ENCODE data around the gene LMF1. TPM values are rescaled to one million over a fixed set of nuclear protein-coding genes. Genes with fewer than 3 reads are reported as not detected.

Gene LMF1
- total and polyA plus RNA-seq, 2 experiments from 2014 or later = 18.8 to 41.6 TPM

DNA sequence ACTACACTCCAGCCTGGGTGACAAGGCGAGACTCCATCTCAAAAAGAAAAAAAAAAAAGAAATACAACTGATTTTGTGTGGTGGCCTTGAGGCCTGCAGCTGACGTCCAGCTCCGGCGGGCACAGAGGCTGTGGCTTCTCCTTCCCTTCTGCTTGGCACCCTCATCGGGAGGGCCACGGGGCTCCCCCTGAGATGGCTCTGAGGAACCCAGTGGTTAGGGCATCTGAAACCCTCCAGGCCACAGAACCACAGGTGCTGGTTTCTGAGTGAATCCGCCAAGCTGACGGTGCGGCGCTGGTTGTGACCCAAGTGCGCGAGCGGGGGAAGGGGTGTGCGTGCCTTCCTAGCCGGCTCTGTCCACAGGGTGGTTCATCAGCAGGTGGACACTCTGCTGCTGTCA, 63.4 kb downstream of the LMF1 start:
- Histone ChIP-seq H3K27ac (no peak overlapping the region), H3K4me1 (ENCODE audit: low read depth) (no peaks in the 10 kb centered on the region), H3K36me3 (no peaks in the 10 kb centered on the region), H3K9me3 (ENCODE audit: low read depth) (no peaks in the 10 kb centered on the region), H3K4me3 (no peak overlapping the region), H3K27me3 (no peaks in the 10 kb centered on the region)
- TF ChIP-seq, protein P1, sequence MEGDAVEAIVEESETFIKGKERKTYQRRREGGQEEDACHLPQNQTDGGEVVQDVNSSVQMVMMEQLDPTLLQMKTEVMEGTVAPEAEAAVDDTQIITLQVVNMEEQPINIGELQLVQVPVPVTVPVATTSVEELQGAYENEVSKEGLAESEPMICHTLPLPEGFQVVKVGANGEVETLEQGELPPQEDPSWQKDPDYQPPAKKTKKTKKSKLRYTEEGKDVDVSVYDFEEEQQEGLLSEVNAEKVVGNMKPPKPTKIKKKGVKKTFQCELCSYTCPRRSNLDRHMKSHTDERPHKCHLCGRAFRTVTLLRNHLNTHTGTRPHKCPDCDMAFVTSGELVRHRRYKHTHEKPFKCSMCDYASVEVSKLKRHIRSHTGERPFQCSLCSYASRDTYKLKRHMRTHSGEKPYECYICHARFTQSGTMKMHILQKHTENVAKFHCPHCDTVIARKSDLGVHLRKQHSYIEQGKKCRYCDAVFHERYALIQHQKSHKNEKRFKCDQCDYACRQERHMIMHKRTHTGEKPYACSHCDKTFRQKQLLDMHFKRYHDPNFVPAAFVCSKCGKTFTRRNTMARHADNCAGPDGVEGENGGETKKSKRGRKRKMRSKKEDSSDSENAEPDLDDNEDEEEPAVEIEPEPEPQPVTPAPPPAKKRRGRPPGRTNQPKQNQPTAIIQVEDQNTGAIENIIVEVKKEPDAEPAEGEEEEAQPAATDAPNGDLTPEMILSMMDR (IDR thresholded peaks at IDR 0.05; ENCODE audit: low read depth, low read length) = no peak
- DNase-seq (ENCODE audit: low read depth in 1 of 2, low spot score in 1 of 2) = no peak

DNA sequence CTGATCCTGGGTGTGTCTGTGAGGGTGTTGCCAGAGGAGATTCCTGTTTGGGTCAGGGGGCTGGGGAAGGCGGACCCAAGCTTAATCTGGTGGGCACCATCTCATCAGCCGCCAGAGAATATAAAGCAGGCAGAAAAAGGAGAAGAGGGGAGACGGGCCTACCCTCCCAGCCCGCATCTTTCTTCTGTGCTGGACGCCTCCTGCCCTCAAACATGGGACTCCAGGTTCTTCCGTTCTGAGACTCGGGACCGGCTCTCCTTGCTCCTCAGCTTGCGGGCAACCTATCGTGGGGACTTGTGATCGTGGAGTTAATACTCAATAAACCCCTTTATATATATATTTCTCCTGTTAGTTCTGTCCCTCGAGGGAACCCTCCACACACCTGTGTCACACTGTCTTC, 64.5 kb downstream of the LMF1 start:
- Histone ChIP-seq H3K9me3 (ENCODE audit: low read depth) (no peaks in the 10 kb centered on the region), H3K27ac (no peak overlapping the region), H3K4me3 (no peak overlapping the region), H3K4me1 (ENCODE audit: low read depth) (no peaks in the 10 kb centered on the region), H3K36me3 (no peaks in the 10 kb centered on the region), H3K27me3 (no peaks in the 10 kb centered on the region)
- TF ChIP-seq, protein P1 (IDR thresholded peaks at IDR 0.05; ENCODE audit: low read depth, low read length) = no peak
- no peak for DNase-seq (ENCODE audit: low read depth in 1 of 2, low spot score in 1 of 2)

DNA sequence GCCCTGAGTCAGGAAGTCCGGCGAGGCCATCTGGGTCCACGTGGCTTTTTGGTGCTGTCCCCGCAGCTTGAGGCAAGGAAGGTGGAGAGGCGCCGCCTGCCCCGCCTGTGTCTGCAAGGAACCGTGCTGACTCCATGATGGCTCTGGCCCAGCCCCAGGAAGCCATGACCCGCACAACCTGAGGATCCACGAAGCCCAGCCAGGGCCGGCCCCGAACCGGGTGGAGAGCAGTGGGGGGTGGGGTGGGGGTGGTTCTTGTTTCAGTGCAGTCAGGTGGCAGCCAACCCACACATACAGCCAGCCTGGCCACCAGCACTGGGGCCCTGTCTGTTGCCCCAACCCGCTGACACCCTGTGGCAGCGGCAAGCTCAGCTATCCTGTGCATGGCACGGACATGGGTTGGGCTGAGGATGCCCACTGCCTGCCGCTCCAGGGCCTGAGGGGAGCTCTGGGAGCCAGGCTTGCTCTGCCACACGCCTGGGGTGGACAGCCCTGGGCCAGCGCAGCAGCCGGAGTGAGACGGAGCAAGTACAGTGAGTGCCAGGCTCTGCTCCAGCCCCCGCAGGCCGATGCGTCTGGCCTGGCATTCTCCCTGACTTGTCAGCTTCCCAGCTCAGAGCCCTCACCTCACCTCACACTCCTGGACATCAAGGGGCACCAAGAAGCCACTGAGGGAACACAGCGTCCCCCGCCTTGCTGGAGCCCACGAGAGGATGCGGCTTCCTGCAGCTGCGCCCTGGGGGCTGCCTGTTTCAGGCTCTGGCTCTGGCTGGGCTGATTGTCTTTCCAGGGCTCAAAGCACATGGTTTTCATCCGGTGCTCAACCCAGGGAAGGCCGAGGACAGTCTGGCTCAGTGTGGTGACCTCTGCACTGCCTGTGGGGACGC, 68.8 kb downstream of the LMF1 start:
- no peak overlapping the region for H3K4me3 ChIP-seq
- TF ChIP-seq, protein P1 (IDR thresholded peaks at IDR 0.05; ENCODE audit: low read depth, low read length) = no peak
- H3K4me1 ChIP-seq (ENCODE audit: low read depth) = no peaks in the 10 kb centered on the region
- no peaks in the 10 kb centered on the region for H3K9me3 ChIP-seq (ENCODE audit: low read depth)
- no peaks in the 10 kb centered on the region for H3K36me3 ChIP-seq
- DNase-seq (ENCODE audit: low read depth in 1 of 2, low spot score in 1 of 2) = no peak
- no peaks in the 10 kb centered on the region for H3K27me3 ChIP-seq
- no peak overlapping the region for H3K27ac ChIP-seq

DNA sequence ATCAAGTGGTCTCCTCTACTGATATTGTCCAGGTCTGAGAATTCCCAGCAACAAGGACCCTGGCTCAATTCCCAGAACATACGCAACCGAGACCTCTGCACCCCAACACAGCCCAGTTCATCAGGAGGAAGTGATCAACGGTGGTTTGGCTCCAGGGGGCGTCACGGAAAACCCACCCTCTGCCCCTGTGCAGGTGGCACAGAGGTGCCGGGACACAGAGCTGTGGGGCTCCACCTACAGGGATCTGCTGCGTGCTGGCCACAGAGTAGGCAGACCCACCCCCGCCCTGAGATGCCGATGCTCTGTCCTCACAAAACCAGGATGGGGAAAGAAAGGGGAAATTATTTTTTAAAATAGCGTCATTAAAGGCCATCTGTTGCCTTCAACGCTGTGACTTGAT, 69.6 kb downstream of the LMF1 start:
- no peak overlapping the region for H3K27ac ChIP-seq
- no peak overlapping the region for H3K4me3 ChIP-seq
- no peak for DNase-seq (ENCODE audit: low read depth in 1 of 2, low spot score in 1 of 2)
- no peaks in the 10 kb centered on the region for H3K36me3 ChIP-seq
- H3K27me3 ChIP-seq = no peaks in the 10 kb centered on the region
- H3K9me3 ChIP-seq (ENCODE audit: low read depth) = no peaks in the 10 kb centered on the region
- H3K4me1 ChIP-seq (ENCODE audit: low read depth) = no peaks in the 10 kb centered on the region
- TF ChIP-seq, protein P1 (IDR thresholded peaks at IDR 0.05; ENCODE audit: low read depth, low read length) = no peak

DNA sequence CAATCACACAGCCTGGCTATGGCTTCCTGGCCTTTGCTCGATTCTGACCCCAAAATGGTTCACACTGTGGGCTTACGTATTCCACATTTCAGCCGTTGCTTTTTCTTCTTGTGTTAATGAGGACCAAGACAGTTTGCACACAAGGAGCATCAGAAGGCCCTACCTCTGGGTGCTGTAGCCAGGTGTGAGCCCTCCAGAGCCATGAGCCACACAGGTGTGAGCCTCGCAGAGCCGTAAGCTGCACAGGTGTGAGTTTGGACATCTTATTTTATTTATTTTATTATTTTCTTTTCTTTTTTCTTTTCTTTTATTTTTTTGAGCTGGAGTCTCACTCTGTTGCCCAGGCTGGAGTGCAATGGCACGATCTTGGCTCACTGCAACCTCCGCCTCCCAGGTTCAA, 70.6 kb downstream of the LMF1 start:
- Histone ChIP-seq H3K36me3 (no peaks in the 10 kb centered on the region), H3K27me3 (no peaks in the 10 kb centered on the region), H3K9me3 (ENCODE audit: low read depth) (no peaks in the 10 kb centered on the region), H3K4me1 (ENCODE audit: low read depth) (no peaks in the 10 kb centered on the region), H3K4me3 (no peak overlapping the region), H3K27ac (no peak overlapping the region)
- TF ChIP-seq, protein P1 (IDR thresholded peaks at IDR 0.05; ENCODE audit: low read depth, low read length) = no peak
- no peak for DNase-seq (ENCODE audit: low read depth in 1 of 2, low spot score in 1 of 2)
